GM18505 (cell line): ENCODE results near the gene FSTL5.

ENCODE experiments used
- ATAC-seq: cut with Tn5 transposase; IDR thresholded peaks from one replicate; pipeline ENCODE4 v1.9.1; 2021; ENCODE audit not compliant: unreplicated experiment
- POLR2A ChIP-seq: IDR thresholded peaks from 4 replicates; pipeline ENCODE4 v1.6.1; 2011; ENCODE audit warnings: borderline replicate concordance; ENCODE audit not compliant: insufficient read depth, insufficient read length; ENCODE audit errors: extremely low read depth

Gene FSTL5

DNA sequence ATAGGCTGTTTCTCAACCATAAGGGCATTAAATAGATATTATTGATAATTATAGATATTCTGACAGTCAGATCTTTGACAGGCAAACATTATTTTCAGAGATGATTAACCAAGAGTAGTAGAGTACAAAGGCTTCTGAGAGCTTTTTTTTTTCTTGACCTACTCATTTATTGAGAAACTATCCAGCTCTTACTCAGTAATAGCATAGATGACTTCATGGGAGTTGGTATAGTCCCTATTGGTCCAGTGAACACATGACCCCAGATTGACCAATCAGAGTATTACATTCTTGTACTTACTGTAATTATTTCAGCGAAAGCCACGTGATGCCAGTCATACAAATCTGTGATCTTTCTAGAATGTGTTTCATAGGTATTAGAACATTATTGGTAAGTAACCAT, 508.7 kb downstream of the FSTL5 start:
- TF ChIP-seq POLR2A: no peak
- no peak for ATAC-seq

DNA sequence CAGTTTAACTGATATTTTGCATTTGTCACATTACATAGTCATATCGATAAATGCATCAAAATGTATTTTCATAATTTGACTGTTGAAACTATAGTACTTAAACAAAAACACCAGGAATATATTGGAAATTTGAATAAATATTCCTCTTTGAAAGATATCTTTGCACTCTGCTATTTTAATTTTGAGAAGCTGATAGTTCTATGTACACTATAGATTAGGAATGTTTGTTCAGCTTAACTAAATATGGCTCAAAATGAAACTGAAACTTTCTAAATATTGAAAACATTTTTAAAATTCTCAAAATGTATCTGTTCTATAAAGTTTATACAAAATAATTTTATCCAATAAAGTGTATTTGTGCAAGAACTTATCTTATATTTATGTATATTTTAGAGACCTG, 510.1 kb downstream of the FSTL5 start:
- no peak for TF ChIP-seq POLR2A
- no peak for ATAC-seq

DNA sequence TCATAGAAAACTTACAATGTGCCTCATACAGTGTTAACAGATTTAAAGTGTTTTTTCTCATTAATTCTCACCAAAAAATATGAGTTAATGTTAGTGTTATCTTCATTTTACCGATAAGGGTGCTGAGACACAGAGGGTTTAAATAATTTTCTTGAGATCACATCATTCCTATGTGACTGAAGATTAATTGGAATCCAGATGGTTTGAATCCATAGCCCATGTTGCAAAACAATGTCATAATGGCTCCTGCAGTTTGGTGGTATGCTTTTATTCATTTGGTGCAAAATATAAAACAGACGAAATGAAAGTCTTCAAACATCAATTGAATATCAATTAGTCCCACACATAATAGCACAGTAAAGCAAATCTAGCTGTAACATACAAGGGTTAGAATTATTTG, 512.2 kb downstream of the FSTL5 start:
- TF ChIP-seq POLR2A: no peak
- ATAC-seq: no peak

DNA sequence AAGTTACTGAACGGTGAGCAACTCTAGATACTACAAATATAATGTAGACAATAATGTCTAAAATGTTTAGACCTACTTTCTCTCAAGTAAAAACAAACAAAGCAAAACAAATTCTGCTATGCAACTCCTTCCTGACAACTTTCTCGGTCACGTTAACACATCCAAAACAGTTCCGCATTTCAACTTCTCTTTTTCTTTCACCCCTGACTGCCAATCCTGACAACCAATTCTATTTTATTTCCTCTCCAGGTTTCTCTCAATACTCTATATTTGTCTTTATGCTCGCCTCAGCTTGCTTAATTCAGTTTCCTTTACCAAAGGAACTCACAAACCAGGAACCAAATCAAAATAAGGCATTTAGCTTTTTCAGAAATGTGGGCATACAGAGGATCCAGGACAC, 513.0 kb downstream of the FSTL5 start:
- TF ChIP-seq POLR2A: no peak
- no peak for ATAC-seq

DNA sequence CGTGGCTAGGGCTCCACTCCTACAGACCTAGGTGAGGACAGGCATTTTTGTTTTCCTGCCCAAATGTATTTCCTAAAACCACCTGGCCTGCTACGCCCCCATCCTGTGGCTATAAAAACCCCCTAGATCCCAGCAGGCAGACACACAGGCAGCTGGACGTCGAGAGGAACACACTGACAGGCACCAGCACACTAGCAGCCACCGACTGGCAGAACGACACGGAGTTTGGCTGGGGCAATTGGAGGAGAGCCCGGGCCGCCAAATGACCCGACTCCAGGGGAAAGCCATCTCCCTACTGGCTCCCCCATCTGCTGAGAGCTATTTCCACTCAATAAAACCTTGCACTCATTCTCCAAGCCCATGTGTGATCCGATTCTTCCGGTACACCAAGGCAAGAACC, 516.0 kb downstream of the FSTL5 start:
- no peak for TF ChIP-seq POLR2A
- no peak for ATAC-seq

DNA sequence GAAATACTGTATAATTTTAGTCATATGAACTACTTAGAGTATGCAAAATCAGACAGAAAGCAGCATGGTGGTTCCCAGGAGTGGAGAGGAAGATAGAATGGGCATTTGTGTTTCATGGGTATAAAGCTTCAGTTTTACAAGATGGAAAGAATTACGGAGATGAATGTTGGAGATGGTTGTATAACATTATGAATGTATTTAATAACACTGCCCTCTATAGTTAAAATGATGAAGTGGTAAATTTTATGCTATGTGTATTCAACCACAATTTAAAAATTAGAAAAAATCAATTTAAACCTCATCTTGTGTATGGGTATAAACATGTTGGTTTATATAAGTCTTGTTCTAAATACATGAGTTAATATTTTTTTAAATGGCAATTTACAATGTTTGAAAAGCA, 521.1 kb downstream of the FSTL5 start:
- TF ChIP-seq POLR2A: no peak
- ATAC-seq: no peak

GRCh38 chr4:161629694-161630441, 533.9 kb downstream of the FSTL5 start:
- no peak for ATAC-seq
- TF ChIP-seq POLR2A: no peak

GRCh38 chr4:161604516-161605300, 559.1 kb downstream of the FSTL5 start:
- ATAC-seq: no peak
- no peak for TF ChIP-seq POLR2A

GRCh38 chr4:161601011-161601410, 562.8 kb downstream of the FSTL5 start:
- ATAC-seq: no peak
- no peak for TF ChIP-seq POLR2A

- no peak for TF ChIP-seq POLR2A
- ATAC-seq: no peak
These were observed 568.5 kb downstream of the FSTL5 start for GRCh38 chr4:161595230-161595771.

DNA sequence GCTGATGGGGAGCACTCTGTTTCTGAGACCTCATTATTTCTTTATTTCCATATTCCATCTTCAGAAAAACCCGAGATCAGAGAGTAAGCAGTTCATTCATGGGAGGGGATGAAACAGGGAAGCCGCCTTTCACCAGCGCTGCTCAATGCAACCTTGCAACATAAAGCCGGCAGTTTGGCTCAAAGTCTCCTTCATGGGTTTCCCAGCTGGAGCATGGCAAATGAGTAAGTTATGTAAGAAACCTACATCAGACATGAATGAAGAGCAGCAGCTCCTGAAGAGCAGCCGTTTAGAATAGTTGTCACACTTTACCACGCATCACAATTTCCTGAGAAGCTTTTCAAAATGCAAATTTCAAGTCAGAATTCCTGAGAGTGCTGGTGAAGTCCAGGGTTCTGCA, 578.8 kb downstream of the FSTL5 start:
- ATAC-seq: no peak
- no peak for TF ChIP-seq POLR2A

DNA sequence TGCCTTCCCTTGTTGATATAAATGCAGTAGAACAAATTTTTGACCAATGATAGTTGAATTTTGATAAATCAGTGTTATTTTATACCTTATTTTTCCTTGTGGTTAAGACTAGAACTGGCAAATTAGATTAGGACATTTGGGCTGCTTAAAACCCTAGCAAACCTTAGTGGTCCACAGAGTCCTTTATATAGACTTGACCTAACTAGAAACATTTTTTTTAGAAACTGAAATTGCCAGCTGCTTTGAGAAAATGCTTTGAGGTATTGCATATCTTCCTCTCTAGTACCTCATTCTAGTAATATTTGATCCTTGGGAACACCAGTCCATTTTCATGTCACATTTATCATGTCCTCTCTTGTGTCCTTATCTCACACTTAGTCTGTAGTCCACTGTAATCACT, 580.3 kb downstream of the FSTL5 start:
- no peak for ATAC-seq
- no peak for TF ChIP-seq POLR2A

- ATAC-seq: no peak
- TF ChIP-seq POLR2A: no peak
These were observed 582.3 kb downstream of the FSTL5 start for GRCh38 chr4:161581262-161582230.
